OCI-LY1 (cell line): ENCODE measurements around the gene C2CD3.

Experiments
- H2AFZ ChIP-seq: fragments of 200-600 bp; sonication (generic), shearing (Covaris generic); 2 replicates; pipeline ENCODE4 v1.6.0; 2014; ENCODE audit warnings: antibody characterized with exemption, mild to moderate bottlenecking, low read length
- H3F3A ChIP-seq: fragments of 200-600 bp; sonication (generic), shearing (Covaris generic); 2 replicates; pipeline ENCODE4 v1.6.0; 2014; ENCODE audit warnings: mild to moderate bottlenecking, antibody characterized with exemption, low read length, moderate library complexity; ENCODE audit not compliant: insufficient read depth
- H3K27ac ChIP-seq: fragments of 200-600 bp; sonication (generic); 2 replicates; pipeline ENCODE4 v1.5.1; 2014; ENCODE audit warnings: low read length, mixed run types, mild to moderate bottlenecking, low read depth; ENCODE audit not compliant: poor library complexity, severe bottlenecking
- H3K27me3 ChIP-seq: fragments of 200-600 bp; sonication (generic); 2 replicates; pipeline ENCODE4 v1.6.0; 2014; ENCODE audit warnings: antibody characterized with exemption, mild to moderate bottlenecking, low read length, moderate library complexity; ENCODE audit not compliant: insufficient read depth
- H3K36me3 ChIP-seq: fragments of 200-600 bp; sonication (generic); 2 replicates; pipeline ENCODE4 v1.6.1; 2014; ENCODE audit warnings: mild to moderate bottlenecking, antibody characterized with exemption, low read length, moderate library complexity, mixed read lengths; ENCODE audit not compliant: insufficient read depth
- H3K4me1 ChIP-seq: fragments of 200-600 bp; sonication (generic); 2 replicates; pipeline ENCODE4 v1.5.1; 2014; ENCODE audit warnings: mild to moderate bottlenecking, low read length, moderate library complexity; ENCODE audit not compliant: insufficient read depth, severe bottlenecking
- H3K4me2 ChIP-seq: fragments of 200-600 bp; sonication (generic), shearing (Covaris generic); 2 replicates; pipeline ENCODE4 v1.6.1; 2014; ENCODE audit warnings: low read length
- H3K4me3 ChIP-seq: fragments of 200-600 bp; sonication (generic); 2 replicates; pipeline ENCODE4 v1.5.1; 2014; ENCODE audit warnings: low read length, low read depth, mild to moderate bottlenecking, mixed read lengths; ENCODE audit not compliant: poor library complexity, severe bottlenecking
- H3K79me2 ChIP-seq: fragments of 200-600 bp; shearing (Covaris generic); 2 replicates; pipeline ENCODE4 v1.6.1; 2016; ENCODE audit warnings: mixed run types, low read length, mixed read lengths; ENCODE audit not compliant: insufficient read depth
- H3K9ac ChIP-seq: fragments of 200-600 bp; sonication (generic), shearing (Covaris generic); 2 replicates; pipeline ENCODE4 v1.6.1; 2014; ENCODE audit warnings: mild to moderate bottlenecking, low read length, mixed read lengths
- H3K9me2 ChIP-seq: fragments of 200-600 bp; sonication (generic), shearing (Covaris generic); 2 replicates; pipeline ENCODE4 v1.6.1; 2014; ENCODE audit warnings: low read depth, mild to moderate bottlenecking, low read length, mixed read lengths
- H3K9me3 ChIP-seq: fragments of 200-600 bp; shearing (Covaris generic); 2 replicates; pipeline ENCODE4 v1.6.1; 2014; ENCODE audit warnings: low read length, mixed read lengths
- H4K20me1 ChIP-seq: fragments of 200-600 bp; sonication (generic), shearing (Covaris generic); 2 replicates; pipeline ENCODE4 v1.6.0; 2016; ENCODE audit warnings: mild to moderate bottlenecking, low read length; ENCODE audit not compliant: insufficient read depth
- CTCF ChIP-seq: fragments of 200-600 bp; sonication (generic), shearing (Covaris generic); IDR thresholded peaks from 2 replicates; pipeline ENCODE4 v1.5.1; 2017; ENCODE audit warnings: mild to moderate bottlenecking, antibody characterized with exemption, low read length, moderate library complexity, mixed read lengths
- EZH2 ChIP-seq: fragments of 200-600 bp; sonication (generic), shearing (Covaris generic); IDR thresholded peaks from 2 replicates; pipeline ENCODE4 v1.8.0; 2017; ENCODE audit warnings: borderline replicate concordance, mixed run types, mild to moderate bottlenecking, antibody characterized with exemption, low read length, moderate library complexity, mixed read lengths

C2CD3 gene

GRCh38 chr11:74018331-74019005 lies 152.3 kb downstream of the C2CD3 start:
- no peaks in the 10 kb centered on the region for H4K20me1 ChIP-seq
- no peaks in the 10 kb centered on the region for H3F3A ChIP-seq
- no peak overlapping the region for H3K4me3 ChIP-seq
- TF ChIP-seq EZH2: no peak
- H2AFZ ChIP-seq: no peak overlapping the region
- H3K4me2 ChIP-seq: no peak overlapping the region
- H3K9ac ChIP-seq: no peak overlapping the region
- H3K27ac ChIP-seq: no peak overlapping the region
- no peaks in the 10 kb centered on the region for H3K27me3 ChIP-seq
- peaks cover 16% of the 10 kb centered on the region for H3K4me1 ChIP-seq
- H3K9me3 ChIP-seq: no peaks in the 10 kb centered on the region
- H3K9me2 ChIP-seq: no peaks in the 10 kb centered on the region
- no peaks in the 10 kb centered on the region; the same call in 1 of the 2 replicates for H3K36me3 ChIP-seq
- no peaks in the 10 kb centered on the region for H3K79me2 ChIP-seq

GRCh38 chr11:74017631-74018030 lies 153.2 kb downstream of the C2CD3 start:
- Histone ChIP-seq H3K36me3 (no peaks in the 10 kb centered on the region; the same call in 1 of the 2 replicates), H4K20me1 (no peaks in the 10 kb centered on the region), H3K4me3 (no peak overlapping the region), H3K27me3 (no peaks in the 10 kb centered on the region), H3F3A (no peaks in the 10 kb centered on the region), H3K9me2 (no peaks in the 10 kb centered on the region), H2AFZ (no peak overlapping the region), H3K9ac (no peak overlapping the region), H3K27ac (no peak overlapping the region), H3K9me3 (no peaks in the 10 kb centered on the region), H3K4me2 (no peak overlapping the region), H3K79me2 (no peaks in the 10 kb centered on the region), H3K4me1 (peaks cover 16% of the 10 kb centered on the region)
- TF ChIP-seq EZH2 (no peak), CTCF (no peak)

GRCh38 chr11:74015919-74016684 lies 154.7 kb downstream of the C2CD3 start:
- no peaks in the 10 kb centered on the region for H3K27me3 ChIP-seq
- H2AFZ ChIP-seq: no peak overlapping the region
- H3K9ac ChIP-seq: no peak overlapping the region
- no peaks in the 10 kb centered on the region; the same call in 1 of the 2 replicates for H3K36me3 ChIP-seq
- no peak for TF ChIP-seq EZH2
- H3F3A ChIP-seq: no peaks in the 10 kb centered on the region
- H3K4me3 ChIP-seq: no peak overlapping the region
- no peaks in the 10 kb centered on the region for H3K9me3 ChIP-seq
- no peaks in the 10 kb centered on the region for H3K9me2 ChIP-seq
- peaks cover 12% of the 10 kb centered on the region for H3K4me1 ChIP-seq
- no peaks in the 10 kb centered on the region for H3K79me2 ChIP-seq
- H4K20me1 ChIP-seq: no peaks in the 10 kb centered on the region
- no peak overlapping the region for H3K27ac ChIP-seq
- no peak overlapping the region for H3K4me2 ChIP-seq

- no peaks in the 10 kb centered on the region for H3K4me1 ChIP-seq
- no peak overlapping the region for H3K9ac ChIP-seq
- H3K79me2 ChIP-seq: no peaks in the 10 kb centered on the region
- H3K36me3 ChIP-seq: no peaks in the 10 kb centered on the region; the same call in 1 of the 2 replicates
- no peak overlapping the region for H3K4me2 ChIP-seq
- no peak for TF ChIP-seq CTCF
- TF ChIP-seq EZH2: no peak
- no peak overlapping the region for H3K27ac ChIP-seq
- no peak overlapping the region for H2AFZ ChIP-seq
- no peaks in the 10 kb centered on the region for H3K27me3 ChIP-seq
- H3K9me3 ChIP-seq: no peaks in the 10 kb centered on the region
- H3K9me2 ChIP-seq: no peaks in the 10 kb centered on the region
- H4K20me1 ChIP-seq: no peaks in the 10 kb centered on the region
- no peaks in the 10 kb centered on the region for H3F3A ChIP-seq
- H3K4me3 ChIP-seq: no peak overlapping the region
These were observed 155.9 kb downstream of the C2CD3 start for GRCh38 chr11:74014880-74015279.
